SK-N-MC (cell line): ENCODE data around the gene ZFAND3.

ENCODE experiments used
- EZH2 ChIP-seq: fragments of 200-600 bp; sonication (generic); IDR thresholded peaks from one replicate; pipeline ENCODE4 v1.6.1; 2017; ENCODE audit warnings: antibody characterized with exemption
- POLR2AphosphoS5 ChIP-seq: IDR thresholded peaks from 2 replicates; pipeline ENCODE4 v1.6.1; 2012; ENCODE audit warnings: mild to moderate bottlenecking, low read depth, low read length, borderline replicate concordance

GRCh38 chr6:38025451-38025850 is 205.9 kb downstream of the ZFAND3 start:
- TF ChIP-seq POLR2AphosphoS5 (no peak), EZH2 (no peak)
